Hepatocyte (in vitro differentiated cells): Measurements from ENCODE around the gene FAM124A. TPM values are rescaled to one million over a fixed set of nuclear protein-coding genes. Genes with fewer than 3 reads are reported as not detected.

ENCODE experiments used
- DNase-seq: peaks from one replicate; pipeline ENCODE4 v3.0.0-alpha.2; 2016; ENCODE audit warnings: low spot score
- H2AFZ ChIP-seq: fragments of 200-600 bp; sonication (generic); 2 replicates; pipeline ENCODE4 v1.6.0; 2016; ENCODE audit warnings: antibody characterized with exemption, mild to moderate bottlenecking
- H3K27ac ChIP-seq: fragments of 200-600 bp; sonication (generic); 2 replicates; pipeline ENCODE4 v1.5.1; 2016; ENCODE audit warnings: mild to moderate bottlenecking
- H3K27me3 ChIP-seq: fragments of 200-600 bp; sonication (generic); 2 replicates; pipeline ENCODE4 v1.6.1; 2016
- H3K36me3 ChIP-seq: fragments of 200-600 bp; sonication (generic); replicated peaks from 2 replicates; pipeline ENCODE4 v1.5.1; 2016; ENCODE audit warnings: low read depth; ENCODE audit not compliant: insufficient read depth
- H3K4me1 ChIP-seq: fragments of 200-600 bp; sonication (generic); 2 replicates; pipeline ENCODE4 v1.5.1; 2016; ENCODE audit warnings: mild to moderate bottlenecking, moderate library complexity; ENCODE audit not compliant: insufficient read depth
- H3K4me2 ChIP-seq: fragments of 200-600 bp; sonication (generic); 2 replicates; pipeline ENCODE4 v1.6.0; 2016
- H3K4me3 ChIP-seq: fragments of 200-600 bp; sonication (generic); 2 replicates; pipeline ENCODE4 v1.5.1; 2016; ENCODE audit warnings: mild to moderate bottlenecking
- H3K79me2 ChIP-seq: fragments of 200-600 bp; sonication (generic); 2 replicates; pipeline ENCODE4 v1.6.0; 2017; ENCODE audit warnings: mild to moderate bottlenecking
- H3K9me2 ChIP-seq: fragments of 200-600 bp; sonication (generic); replicated peaks from 2 replicates; pipeline ENCODE4 v1.6.0; 2017; ENCODE audit warnings: mild to moderate bottlenecking; ENCODE audit not compliant: insufficient read depth
- H3K9me3 ChIP-seq: fragments of 200-600 bp; sonication (generic); 2 replicates; pipeline ENCODE4 v1.5.1; 2016; ENCODE audit warnings: low read depth, mild to moderate bottlenecking
- H4K20me1 ChIP-seq: fragments of 200-600 bp; sonication (generic); 2 replicates; pipeline ENCODE4 v1.6.0; 2016; ENCODE audit warnings: mild to moderate bottlenecking; ENCODE audit not compliant: insufficient read depth, poor library complexity, severe bottlenecking
- EZH2 ChIP-seq: fragments of 200-600 bp; sonication (generic); IDR thresholded peaks from 2 replicates; pipeline ENCODE4 v1.6.1; 2016; ENCODE audit warnings: antibody characterized with exemption, mild to moderate bottlenecking, borderline replicate concordance
- EZH2phosphoT487 ChIP-seq: fragments of 200-600 bp; sonication (generic); IDR thresholded peaks from one replicate; pipeline ENCODE4 v1.6.1; 2018; ENCODE audit warnings: antibody characterized with exemption, mild to moderate bottlenecking, low read depth, moderate library complexity; ENCODE audit not compliant: unreplicated experiment, severe bottlenecking
- WGBS: methylation state at CpG from one replicate; pipeline ENCODE4 v1.1.6; 2016; ENCODE audit warnings: low lambda C conversion rate; ENCODE audit errors: missing lambda C conversion rate; 5-methylcytosine and 5-hydroxymethylcytosine counted together
- polyA plus RNA-seq: library from polyadenylated mRNA; unstranded; fragments of >200 nt; fragmentation: Nextera tagmentation; extraction: Ambion mirVana; gene quantifications from 2 replicates; pipeline ENCODE4 v1.2.1, GENCODE V29; 2016
- total RNA-seq: library from RNA; depleted of rRNA; stranded (reverse); fragments of >200 nt; gene quantifications from 2 replicates; pipeline ENCODE4 v1.2.3, GENCODE V29; 2014
- TF ChIP-seq, protein P1 (sequence below): fragments of 200-600 bp; sonication (generic); IDR thresholded peaks from 2 replicates; pipeline ENCODE4 v1.5.1; 2016; ENCODE audit warnings: antibody characterized with exemption, mild to moderate bottlenecking; ENCODE audit not compliant: poor library complexity

The FAM124A gene
- total and polyA plus RNA-seq, 2 experiments from 2014 or later: 0.60 to 1.7 TPM

DNA sequence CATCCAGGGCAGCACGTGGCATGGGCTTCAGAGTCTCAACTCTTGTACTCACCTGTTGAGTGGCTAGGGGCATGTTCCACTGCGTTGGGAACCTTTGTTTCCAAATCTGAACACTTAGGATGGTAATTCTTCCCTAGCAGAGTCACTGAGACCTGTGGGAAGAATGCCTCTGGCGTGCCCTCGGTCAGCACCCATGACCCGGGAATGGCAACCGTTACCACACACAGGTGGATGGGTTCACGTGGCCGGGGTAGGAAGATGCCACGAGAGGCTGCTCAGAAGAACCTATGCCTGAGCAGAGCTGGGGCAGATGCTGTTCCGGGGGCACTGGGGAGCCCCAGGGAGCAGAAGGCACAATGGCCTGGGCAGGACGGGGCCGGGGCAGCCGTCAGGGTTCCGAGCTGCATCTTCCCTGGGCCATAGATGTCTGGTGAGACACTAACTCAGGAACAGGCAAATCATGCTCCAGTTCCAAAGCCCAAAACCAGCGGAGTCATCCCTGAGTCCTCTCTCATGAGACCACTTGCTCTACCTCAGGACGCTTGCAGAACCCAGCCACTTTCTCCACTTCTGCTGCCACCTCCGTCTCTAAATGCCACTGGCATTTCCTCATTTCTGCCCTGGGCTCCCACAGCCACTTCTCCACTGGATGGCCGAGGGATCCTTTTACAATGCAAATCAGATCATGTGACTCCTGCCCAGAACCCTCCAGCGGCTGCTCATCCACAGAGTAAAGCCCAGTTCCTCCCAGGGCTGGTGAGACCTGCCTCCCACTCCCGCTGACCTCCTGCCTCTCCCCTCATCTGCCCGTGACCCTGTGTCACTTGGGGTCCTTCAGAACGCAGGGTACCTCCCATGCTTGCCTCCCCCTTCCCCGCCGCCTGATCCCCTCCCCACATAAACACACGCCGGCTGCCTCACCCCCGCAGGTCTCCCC is 36.7 kb downstream of the FAM124A start:
- no peaks in the 10 kb centered on the region for H3K4me1 ChIP-seq
- no peaks in the 10 kb centered on the region for H3K9me2 ChIP-seq
- H3K79me2 ChIP-seq: no peaks in the 10 kb centered on the region
- H3K27ac ChIP-seq: no peak overlapping the region
- TF ChIP-seq EZH2 (no peak), EZH2phosphoT487 (no peak)
- TF ChIP-seq, protein P1, sequence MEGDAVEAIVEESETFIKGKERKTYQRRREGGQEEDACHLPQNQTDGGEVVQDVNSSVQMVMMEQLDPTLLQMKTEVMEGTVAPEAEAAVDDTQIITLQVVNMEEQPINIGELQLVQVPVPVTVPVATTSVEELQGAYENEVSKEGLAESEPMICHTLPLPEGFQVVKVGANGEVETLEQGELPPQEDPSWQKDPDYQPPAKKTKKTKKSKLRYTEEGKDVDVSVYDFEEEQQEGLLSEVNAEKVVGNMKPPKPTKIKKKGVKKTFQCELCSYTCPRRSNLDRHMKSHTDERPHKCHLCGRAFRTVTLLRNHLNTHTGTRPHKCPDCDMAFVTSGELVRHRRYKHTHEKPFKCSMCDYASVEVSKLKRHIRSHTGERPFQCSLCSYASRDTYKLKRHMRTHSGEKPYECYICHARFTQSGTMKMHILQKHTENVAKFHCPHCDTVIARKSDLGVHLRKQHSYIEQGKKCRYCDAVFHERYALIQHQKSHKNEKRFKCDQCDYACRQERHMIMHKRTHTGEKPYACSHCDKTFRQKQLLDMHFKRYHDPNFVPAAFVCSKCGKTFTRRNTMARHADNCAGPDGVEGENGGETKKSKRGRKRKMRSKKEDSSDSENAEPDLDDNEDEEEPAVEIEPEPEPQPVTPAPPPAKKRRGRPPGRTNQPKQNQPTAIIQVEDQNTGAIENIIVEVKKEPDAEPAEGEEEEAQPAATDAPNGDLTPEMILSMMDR: no peak
- H3K4me2 ChIP-seq: no peak overlapping the region
- no peaks in the 10 kb centered on the region for H3K27me3 ChIP-seq
- H2AFZ ChIP-seq: no peak overlapping the region
- 85% methylated on average over 21 of the region's 27 CpGs for WGBS
- H3K4me3 ChIP-seq: no peak overlapping the region
- no peaks in the 10 kb centered on the region for H3K9me3 ChIP-seq
- no peak for DNase-seq
- no peaks in the 10 kb centered on the region for H3K36me3 ChIP-seq
- H4K20me1 ChIP-seq: no peaks in the 10 kb centered on the region

DNA sequence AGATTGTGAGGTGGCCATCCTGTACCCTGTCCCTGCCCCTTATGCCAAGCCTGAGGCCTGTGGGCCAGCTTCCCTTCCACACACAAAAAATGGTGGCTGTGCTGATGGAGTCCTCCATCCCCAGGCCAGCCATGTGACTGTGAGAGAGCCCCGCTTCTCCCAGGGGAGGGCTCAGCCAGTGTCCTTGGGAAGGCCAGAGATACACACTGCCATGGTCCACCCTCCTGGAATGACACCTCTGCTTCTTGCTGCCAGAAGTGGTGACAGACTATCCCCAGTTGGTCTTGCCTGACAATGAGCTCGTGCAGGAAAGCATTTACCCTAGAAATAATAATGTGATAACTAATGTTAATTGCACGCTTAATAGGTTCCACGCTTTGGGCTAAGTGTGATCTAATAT is 38.0 kb downstream of the FAM124A start:
- 94% methylated on average over 4 of the region's 4 CpGs for WGBS
- Histone ChIP-seq H2AFZ (no peak overlapping the region), H3K4me1 (no peaks in the 10 kb centered on the region), H4K20me1 (no peaks in the 10 kb centered on the region), H3K27ac (no peak overlapping the region), H3K9me3 (no peaks in the 10 kb centered on the region), H3K9me2 (no peaks in the 10 kb centered on the region), H3K79me2 (no peaks in the 10 kb centered on the region), H3K27me3 (no peaks in the 10 kb centered on the region), H3K4me2 (no peak overlapping the region), H3K36me3 (no peaks in the 10 kb centered on the region), H3K4me3 (no peak overlapping the region)
- DNase-seq: no peak
- TF ChIP-seq, protein P1: no peak
- no peak for TF ChIP-seq EZH2
- TF ChIP-seq EZH2phosphoT487: no peak

DNA sequence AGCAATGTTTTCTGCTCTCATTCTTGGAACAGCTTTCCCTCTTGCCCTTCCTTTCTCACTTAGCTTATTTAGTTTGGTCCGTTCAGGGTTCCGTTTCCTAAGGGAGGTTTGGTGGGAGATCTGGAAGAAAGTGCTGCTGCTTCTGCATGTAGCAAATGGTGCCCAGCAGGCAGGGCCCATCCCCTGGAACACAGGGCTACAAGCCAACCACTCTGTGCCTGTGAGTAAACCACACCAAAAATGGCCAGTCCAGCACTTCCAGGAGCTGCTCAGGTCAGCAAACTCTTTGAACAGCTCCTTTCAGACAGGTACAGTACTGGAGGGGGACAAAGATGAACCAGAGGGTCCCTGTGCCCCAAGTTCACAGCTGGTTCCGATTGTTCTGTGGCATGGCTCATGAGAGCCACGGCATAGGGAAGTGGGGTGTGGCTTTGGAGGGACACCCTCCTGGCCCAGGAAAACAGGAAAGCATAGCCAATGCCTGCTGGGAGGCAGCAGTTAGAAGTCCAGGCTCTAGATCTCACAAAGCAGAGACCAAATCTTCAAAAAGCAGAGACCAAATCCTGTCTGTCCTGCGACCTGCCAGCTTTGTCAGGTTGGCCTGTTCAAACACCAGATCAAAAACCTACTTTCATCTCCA is 39.5 kb downstream of the FAM124A start:
- no peaks in the 10 kb centered on the region for H4K20me1 ChIP-seq
- no peak overlapping the region for H3K27ac ChIP-seq
- H3K27me3 ChIP-seq: no peaks in the 10 kb centered on the region
- H3K4me1 ChIP-seq: no peaks in the 10 kb centered on the region
- no peaks in the 10 kb centered on the region for H3K9me2 ChIP-seq
- no peak overlapping the region for H2AFZ ChIP-seq
- H3K4me3 ChIP-seq: no peak overlapping the region
- H3K36me3 ChIP-seq: no peaks in the 10 kb centered on the region
- 83% methylated on average over 5 of the region's 5 CpGs for WGBS
- no peak overlapping the region for H3K4me2 ChIP-seq
- no peaks in the 10 kb centered on the region for H3K79me2 ChIP-seq
- no peaks in the 10 kb centered on the region for H3K9me3 ChIP-seq
- no peak for DNase-seq
- TF ChIP-seq, protein P1: no peak
- TF ChIP-seq EZH2phosphoT487 (no peak), EZH2 (no peak)
